22Rv1 (cell line): Measurements from ENCODE around the gene LTBP1.

ENCODE experiments used
- ZFX ChIP-seq: fragments of 450-650 bp; IDR thresholded peaks from 2 replicates; pipeline ENCODE4 v1.6.1; 2017; ENCODE audit warnings: antibody characterized with exemption, borderline replicate concordance
- TF ChIP-seq, protein P1 (sequence below): fragments of 450-650 bp; IDR thresholded peaks from 2 replicates; pipeline ENCODE4 v1.5.1; 2017; ENCODE audit warnings: mild to moderate bottlenecking

DNA sequence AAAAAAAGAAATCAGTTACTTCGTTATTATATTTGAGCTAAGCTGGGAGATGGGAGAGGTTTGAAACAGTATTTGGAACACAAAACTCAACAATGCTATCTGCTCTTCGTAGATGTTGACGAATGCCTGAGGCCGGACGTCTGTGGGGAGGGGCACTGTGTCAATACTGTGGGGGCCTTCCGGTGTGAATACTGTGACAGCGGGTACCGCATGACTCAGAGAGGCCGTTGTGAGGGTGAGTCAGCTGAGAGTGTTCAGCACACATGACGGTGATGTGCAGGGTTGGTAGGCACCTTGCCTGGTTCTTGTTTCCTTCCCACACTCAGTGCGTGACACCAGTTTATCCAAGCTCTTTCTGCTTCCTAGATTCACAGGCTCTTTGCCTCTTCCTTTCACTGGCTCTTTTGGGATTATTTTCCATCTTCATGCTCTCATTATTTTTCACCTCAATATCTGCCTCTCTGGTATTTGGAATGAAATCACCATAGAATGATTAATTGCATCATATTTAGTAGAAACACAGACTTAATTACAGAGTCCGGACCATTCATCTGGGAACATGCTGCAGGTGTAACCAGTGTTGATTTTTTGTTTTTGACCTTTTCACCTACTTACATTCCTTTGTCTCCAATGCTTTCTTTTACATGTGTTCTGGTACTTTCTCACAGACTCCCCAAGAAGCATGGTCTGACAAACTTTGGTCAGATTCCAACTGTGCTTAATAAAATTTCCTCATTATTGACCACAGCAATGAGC is 329.1 kb downstream of the LTBP1 start:
- TF ChIP-seq, protein P1, sequence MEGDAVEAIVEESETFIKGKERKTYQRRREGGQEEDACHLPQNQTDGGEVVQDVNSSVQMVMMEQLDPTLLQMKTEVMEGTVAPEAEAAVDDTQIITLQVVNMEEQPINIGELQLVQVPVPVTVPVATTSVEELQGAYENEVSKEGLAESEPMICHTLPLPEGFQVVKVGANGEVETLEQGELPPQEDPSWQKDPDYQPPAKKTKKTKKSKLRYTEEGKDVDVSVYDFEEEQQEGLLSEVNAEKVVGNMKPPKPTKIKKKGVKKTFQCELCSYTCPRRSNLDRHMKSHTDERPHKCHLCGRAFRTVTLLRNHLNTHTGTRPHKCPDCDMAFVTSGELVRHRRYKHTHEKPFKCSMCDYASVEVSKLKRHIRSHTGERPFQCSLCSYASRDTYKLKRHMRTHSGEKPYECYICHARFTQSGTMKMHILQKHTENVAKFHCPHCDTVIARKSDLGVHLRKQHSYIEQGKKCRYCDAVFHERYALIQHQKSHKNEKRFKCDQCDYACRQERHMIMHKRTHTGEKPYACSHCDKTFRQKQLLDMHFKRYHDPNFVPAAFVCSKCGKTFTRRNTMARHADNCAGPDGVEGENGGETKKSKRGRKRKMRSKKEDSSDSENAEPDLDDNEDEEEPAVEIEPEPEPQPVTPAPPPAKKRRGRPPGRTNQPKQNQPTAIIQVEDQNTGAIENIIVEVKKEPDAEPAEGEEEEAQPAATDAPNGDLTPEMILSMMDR: no peak
- no peak for TF ChIP-seq ZFX
